22Rv1 (cell line): ENCODE data around the gene MRTFB.

ENCODE experiments used
- CTCF ChIP-seq: fragments of 450-650 bp; IDR thresholded peaks from 2 replicates; pipeline ENCODE4 v1.5.1; 2017; ENCODE audit warnings: mild to moderate bottlenecking
- ZFX ChIP-seq: fragments of 450-650 bp; IDR thresholded peaks from 2 replicates; pipeline ENCODE4 v1.6.1; 2017; ENCODE audit warnings: antibody characterized with exemption, borderline replicate concordance

DNA sequence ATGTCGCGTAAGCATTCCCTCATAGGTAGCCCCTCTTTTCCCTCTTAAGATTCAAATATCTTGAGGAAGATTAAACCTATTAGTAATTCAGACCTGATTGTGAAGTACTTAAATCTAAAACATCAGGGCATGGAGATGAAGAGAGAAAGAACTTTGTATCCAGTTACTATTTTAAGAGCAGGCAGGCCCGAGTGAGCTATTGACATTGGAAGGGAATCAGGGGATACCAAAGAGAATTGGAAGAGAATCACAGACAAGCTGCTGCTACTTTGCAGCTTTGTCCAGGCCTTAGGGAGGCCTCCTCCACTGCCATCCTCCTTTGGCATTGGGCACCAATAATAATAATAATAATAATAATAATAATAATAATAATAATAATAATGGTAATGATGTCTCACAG, 170.5 kb downstream of the MRTFB start:
- TF ChIP-seq CTCF (no peak), ZFX (no peak)
